HEK293 (cell line): Measurements from ENCODE around the gene LAMA2.
"Not testable (repeated sequence)": the region's sequence is repeated elsewhere in the genome, so short reads cannot be mapped to it uniquely, and the experiment has no call there.

Source experiments
- CTCF ChIA-PET: fragments of 350-600 bp; formaldehyde crosslinking; extraction: SDS; loops from one replicate; lab custom pipeline; 2021; ENCODE audit warnings: antibody characterized with exemption; lab: Yijun Ruan, JAX
- POLR2A ChIA-PET: fragments of 300-600 bp; formaldehyde crosslinking; extraction: SDS; loops from one replicate; lab custom pipeline; 2020; ENCODE audit warnings: antibody characterized with exemption, inconsistent platforms; lab: Yijun Ruan, JAX
- H3K27ac ChIP-seq: fragments of 200-500 bp; sonication (Bioruptor generic); 2 replicates; pipeline ENCODE4 v1.5.1; 2014; ENCODE audit warnings: low read depth, low read length, control low read depth, inconsistent platforms; ENCODE audit errors: extremely low read depth
- H3K36me3 ChIP-seq, 2 experiments: fragments of 200-500 bp in 1 of 2; sonication (Bioruptor generic) in 1 of 2; 1 replicate in 1 of 2; 2 replicates in 1 of 2; pipeline ENCODE4 v1.5.1; 2014 to 2017; ENCODE audit warnings: inconsistent platforms in 2 of 2, low read length in 2 of 2; ENCODE audit not compliant: control insufficient read depth in 2 of 2, insufficient read depth in 1 of 2
- H3K4me1 ChIP-seq: fragments of 200-500 bp; sonication (Bioruptor generic); 2 replicates; pipeline ENCODE4 v1.5.1; 2014; ENCODE audit warnings: mild to moderate bottlenecking, low read length, inconsistent platforms; ENCODE audit not compliant: control insufficient read depth, insufficient read depth
- H3K4me3 ChIP-seq: 2 replicates; pipeline ENCODE4 v1.5.1; 2011; ENCODE audit warnings: low read depth, mild to moderate bottlenecking, control low read depth, low read length, moderate library complexity
- H3K9me3 ChIP-seq: fragments of 200-500 bp; sonication (Bioruptor generic); 2 replicates; pipeline ENCODE4 v1.5.1; 2014; ENCODE audit warnings: low read depth, low read length, inconsistent platforms; ENCODE audit not compliant: control insufficient read depth, insufficient read depth
- CTCF ChIP-seq: fragments of 450-650 bp; formaldehyde crosslinking; IDR thresholded peaks from 2 replicates; pipeline ENCODE4 v1.5.1; 2016; ENCODE audit warnings: missing biosample characterization, missing genetic modification characterization
- GFI1B ChIP-seq: fragments of 450-650 bp; formaldehyde crosslinking; IDR thresholded peaks from 2 replicates; pipeline ENCODE4 v1.5.1; 2016; ENCODE audit warnings: missing biosample characterization, missing genetic modification characterization
- IKZF3 ChIP-seq: fragments of 450-650 bp; IDR thresholded peaks from 2 replicates; pipeline ENCODE4 v1.5.0; 2018; ENCODE audit warnings: missing biosample characterization, mild to moderate bottlenecking, missing genetic modification characterization, moderate library complexity
- MYNN ChIP-seq: fragments of 450-650 bp; formaldehyde crosslinking; IDR thresholded peaks from 2 replicates; pipeline ENCODE4 v1.5.1; 2016; ENCODE audit warnings: missing biosample characterization, missing genetic modification characterization, borderline replicate concordance
- PRDM2 ChIP-seq: fragments of 450-650 bp; formaldehyde crosslinking; IDR thresholded peaks from 2 replicates; pipeline ENCODE4 v1.5.1; 2016; ENCODE audit warnings: missing biosample characterization, missing genetic modification characterization, borderline replicate concordance
- REPIN1 ChIP-seq: fragments of 450-650 bp; formaldehyde crosslinking; IDR thresholded peaks from 2 replicates; pipeline ENCODE4 v1.5.1; 2017; ENCODE audit warnings: missing biosample characterization, missing genetic modification characterization, low read depth
- REST ChIP-seq: fragments of 450-650 bp; formaldehyde crosslinking; IDR thresholded peaks from 2 replicates; pipeline ENCODE4 v1.5.1; 2016; ENCODE audit warnings: missing biosample characterization, missing genetic modification characterization
- SCRT1 ChIP-seq: fragments of 450-650 bp; formaldehyde crosslinking; IDR thresholded peaks from 2 replicates; pipeline ENCODE4 v1.5.1; 2016; ENCODE audit warnings: missing biosample characterization, missing genetic modification characterization, borderline replicate concordance
- SCRT2 ChIP-seq: fragments of 450-650 bp; formaldehyde crosslinking; IDR thresholded peaks from 2 replicates; pipeline ENCODE4 v1.5.1; 2016; ENCODE audit warnings: missing biosample characterization, missing genetic modification characterization
- ZBTB21 ChIP-seq: fragments of 450-650 bp; formaldehyde crosslinking; IDR thresholded peaks from 2 replicates; pipeline ENCODE4 v1.5.1; 2017; ENCODE audit warnings: missing biosample characterization, missing genetic modification characterization
- ZBTB48 ChIP-seq: fragments of 450-650 bp; formaldehyde crosslinking; IDR thresholded peaks from 2 replicates; pipeline ENCODE4 v1.5.1; 2016; ENCODE audit warnings: missing biosample characterization, missing genetic modification characterization
- ZFP3 ChIP-seq: fragments of 450-650 bp; formaldehyde crosslinking; IDR thresholded peaks from 2 replicates; pipeline ENCODE4 v1.5.1; 2016; ENCODE audit warnings: low read depth, missing biosample characterization, missing genetic modification characterization
- ZNF138 ChIP-seq: fragments of 450-650 bp; formaldehyde crosslinking; IDR thresholded peaks from 2 replicates; pipeline ENCODE4 v1.5.1; 2016; ENCODE audit warnings: missing biosample characterization, missing genetic modification characterization, borderline replicate concordance
- ZNF394 ChIP-seq: fragments of 450-650 bp; formaldehyde crosslinking; IDR thresholded peaks from 2 replicates; pipeline ENCODE4 v1.5.1; 2016; ENCODE audit warnings: missing biosample characterization, missing genetic modification characterization, mild to moderate bottlenecking, moderate library complexity, borderline replicate concordance
- ZNF423 ChIP-seq: fragments of 450-650 bp; formaldehyde crosslinking; IDR thresholded peaks from 2 replicates; pipeline ENCODE4 v1.5.1; 2016; ENCODE audit warnings: missing biosample characterization, missing genetic modification characterization
- ZNF530 ChIP-seq: fragments of 450-650 bp; formaldehyde crosslinking; IDR thresholded peaks from 2 replicates; pipeline ENCODE4 v1.5.1; 2016; ENCODE audit warnings: low read depth, missing biosample characterization, missing genetic modification characterization
- ZNF544 ChIP-seq: fragments of 450-650 bp; formaldehyde crosslinking; IDR thresholded peaks from 2 replicates; pipeline ENCODE4 v1.5.0; 2017; ENCODE audit warnings: missing biosample characterization, missing genetic modification characterization
- ZNF548 ChIP-seq: fragments of 450-650 bp; formaldehyde crosslinking; IDR thresholded peaks from 2 replicates; pipeline ENCODE4 v1.5.1; 2016; ENCODE audit warnings: missing biosample characterization, missing genetic modification characterization
- ZNF837 ChIP-seq: fragments of 450-650 bp; formaldehyde crosslinking; IDR thresholded peaks from 2 replicates; pipeline ENCODE4 v1.5.1; 2016; ENCODE audit warnings: missing biosample characterization, missing genetic modification characterization
- TF ChIP-seq, protein P1 (sequence below): fragments of 450-650 bp; formaldehyde crosslinking; IDR thresholded peaks from 2 replicates; pipeline ENCODE4 v1.5.1; 2016; ENCODE audit warnings: missing biosample characterization, missing genetic modification characterization

LAMA2 gene

DNA sequence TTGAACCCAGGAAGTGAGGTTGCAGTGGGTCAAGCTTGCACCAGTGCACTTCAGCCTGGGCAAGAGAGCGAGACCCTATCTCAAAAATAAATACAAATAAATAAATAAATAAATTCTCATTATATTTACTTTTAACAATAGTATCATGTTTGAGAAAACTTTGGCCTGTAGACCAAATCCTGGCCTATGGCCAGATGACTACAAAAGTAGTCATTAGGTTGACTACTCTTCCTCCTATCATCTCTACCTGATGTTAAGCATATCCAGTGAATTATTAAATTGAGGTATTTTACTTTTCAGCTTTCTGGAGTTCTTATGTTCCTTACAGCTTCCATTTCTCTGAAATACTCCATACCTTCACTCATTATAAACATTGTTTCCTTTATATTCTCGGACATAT lies 280.6 kb downstream of the LAMA2 start:
- H3K27ac ChIP-seq = no peak overlapping the region
- CTCF ChIA-PET = interaction anchor here (0.6 kb wide), 1 partner anchor 277 kb away, joined by 3 read pairs; no protein-coding TSS in a partner anchor
- POLR2A ChIA-PET = no interaction called here
- H3K9me3 ChIP-seq = no peaks in the 10 kb centered on the region; the same call in 1 of the 2 replicates
- H3K4me1 ChIP-seq = no peaks in the 10 kb centered on the region
- H3K36me3 ChIP-seq = no peaks in the 10 kb centered on the region; a peak in 1 of 3 replicates
- TF ChIP-seq ZNF530 (tag by site-specific recombination) (no peak), REST (tag by site-specific recombination) (no peak), PRDM2 (tag by site-specific recombination) (no peak), CTCF (tag by site-specific recombination) (no peak), ZNF548 (tag by site-specific recombination) (no peak), ZBTB21 (tag by site-specific recombination) (no peak), SCRT1 (tag by site-specific recombination) (no peak)
- H3K4me3 ChIP-seq = no peak overlapping the region

DNA sequence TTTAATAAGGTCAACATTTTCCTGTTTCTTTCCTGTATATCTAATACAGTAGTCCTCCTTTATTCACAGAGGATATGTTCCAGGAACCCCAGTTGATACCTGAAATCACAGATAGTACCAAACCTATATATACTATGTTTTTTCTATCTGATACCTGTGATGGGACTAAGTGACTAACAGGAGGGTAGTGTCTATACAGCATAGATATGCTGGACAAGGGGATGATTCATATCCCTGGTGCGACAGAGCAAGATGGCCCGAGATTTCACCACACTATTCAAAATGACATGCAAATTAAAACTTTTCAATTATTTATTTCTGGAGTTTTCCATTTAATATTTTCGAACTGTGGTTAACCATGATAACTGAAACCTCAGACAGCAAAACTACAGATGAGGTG lies 281.1 kb downstream of the LAMA2 start:
- no peaks in the 10 kb centered on the region; a peak in 1 of 3 replicates for H3K36me3 ChIP-seq
- no peaks in the 10 kb centered on the region for H3K4me1 ChIP-seq
- H3K4me3 ChIP-seq = no peak overlapping the region
- POLR2A ChIA-PET = no interaction called here
- H3K9me3 ChIP-seq = no peaks in the 10 kb centered on the region; the same call in 1 of the 2 replicates
- CTCF ChIA-PET = no interaction called here
- no peak overlapping the region for H3K27ac ChIP-seq
- TF ChIP-seq ZNF394 (tag by site-specific recombination) (no peak), REPIN1 (tag by site-specific recombination) (no peak), ZNF423 (tag by site-specific recombination) (no peak), IKZF3 (no peak), ZBTB48 (tag by site-specific recombination) (no peak), SCRT2 (tag by site-specific recombination) (no peak), ZNF138 (tag by site-specific recombination) (no peak), GFI1B (tag by site-specific recombination) (no peak), ZNF837 (no peak), ZFP3 (tag by site-specific recombination) (no peak), MYNN (no peak), ZNF544 (no peak)
- TF ChIP-seq, protein P1, sequence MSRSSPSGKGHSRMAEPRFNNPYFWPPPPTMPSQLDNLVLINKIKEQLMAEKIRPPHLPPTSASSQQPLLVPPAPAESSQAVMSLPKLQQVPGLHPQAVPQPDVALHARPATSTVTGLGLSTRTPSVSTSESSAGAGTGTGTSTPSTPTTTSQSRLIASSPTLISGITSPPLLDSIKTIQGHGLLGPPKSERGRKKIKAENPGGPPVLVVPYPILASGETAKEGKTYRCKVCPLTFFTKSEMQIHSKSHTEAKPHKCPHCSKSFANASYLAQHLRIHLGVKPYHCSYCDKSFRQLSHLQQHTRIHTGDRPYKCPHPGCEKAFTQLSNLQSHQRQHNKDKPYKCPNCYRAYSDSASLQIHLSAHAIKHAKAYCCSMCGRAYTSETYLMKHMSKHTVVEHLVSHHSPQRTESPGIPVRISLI (tag by site-specific recombination) = no peak

DNA sequence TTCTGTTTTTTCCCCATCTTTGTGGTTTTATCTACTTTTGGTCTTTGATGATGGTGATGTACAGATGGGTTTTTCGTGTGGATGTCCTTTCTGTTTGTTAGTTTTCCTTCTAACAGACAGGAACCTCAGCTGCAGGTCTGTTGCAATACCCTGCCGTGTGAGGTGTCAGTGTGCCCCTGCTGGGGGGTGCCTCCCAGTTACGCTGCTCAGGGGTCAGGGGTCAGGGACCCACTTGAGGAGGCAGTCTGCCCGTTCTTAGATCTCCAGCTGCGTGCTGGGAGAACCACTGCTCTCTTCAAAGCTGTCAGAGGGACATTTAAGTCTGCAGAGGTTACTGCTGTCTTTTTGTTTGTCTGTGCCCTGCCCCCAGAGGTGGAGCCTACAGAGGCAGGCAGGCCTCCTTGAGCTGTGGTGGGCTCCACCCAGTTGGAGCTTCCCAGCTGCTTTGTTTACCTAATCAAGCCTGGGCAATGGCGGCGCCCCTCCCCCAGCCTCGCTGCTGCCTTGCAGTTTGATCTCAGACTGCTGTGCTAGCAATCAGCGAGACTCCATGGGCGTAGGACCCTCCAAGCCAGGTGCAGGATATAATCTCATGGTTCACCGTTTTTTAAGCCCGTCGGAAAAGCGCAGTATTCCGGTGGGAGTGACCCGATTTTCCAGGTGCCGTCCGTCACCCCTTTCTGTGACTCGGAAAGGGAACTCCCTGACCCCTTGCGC lies 289.5 kb downstream of the LAMA2 start:
- POLR2A ChIA-PET, H3K4me3 ChIP-seq: not testable (repeated sequence)

More for the DNA sequence above, 289.5 kb downstream of the LAMA2 start:
- not testable (repeated sequence) for H3K27ac ChIP-seq, H3K36me3 ChIP-seq, H3K9me3 ChIP-seq, H3K4me1 ChIP-seq
- CTCF ChIA-PET = interaction anchor here (0.6 kb wide), 1 partner anchor 17 kb away, joined by 6 read pairs; no protein-coding TSS in a partner anchor
